Mononuclear cell (primary cell): ENCODE data around the gene IL1RAPL2. TPM values are rescaled to one million over a fixed set of nuclear protein-coding genes. Genes with fewer than 3 reads are reported as not detected.

Experiments
- H3K27me3 ChIP-seq: 2 replicates; pipeline ENCODE4 v1.6.0; 2011; ENCODE audit warnings: low read length, control low read depth; ENCODE audit not compliant: insufficient read depth
- H3K4me1 ChIP-seq: 2 replicates; pipeline ENCODE4 v1.5.1; 2011; ENCODE audit warnings: mild to moderate bottlenecking, low read length, control low read depth; ENCODE audit not compliant: insufficient read depth
- H3K4me3 ChIP-seq: 2 replicates; pipeline ENCODE4 v1.5.1; 2011; ENCODE audit warnings: mild to moderate bottlenecking, low read length, moderate library complexity
- H3K9me3 ChIP-seq: 2 replicates; pipeline ENCODE4 v1.5.1; 2011; ENCODE audit warnings: low read depth, mild to moderate bottlenecking, control low read depth, low read length
- total RNA-seq: library from RNA; depleted of rRNA; stranded (reverse); fragments of >200 nt; gene quantifications from one replicate; pipeline ENCODE4 v1.2.3, GENCODE V29; 2012

IL1RAPL2 gene
- total RNA-seq, 1 donor, result not detected

DNA sequence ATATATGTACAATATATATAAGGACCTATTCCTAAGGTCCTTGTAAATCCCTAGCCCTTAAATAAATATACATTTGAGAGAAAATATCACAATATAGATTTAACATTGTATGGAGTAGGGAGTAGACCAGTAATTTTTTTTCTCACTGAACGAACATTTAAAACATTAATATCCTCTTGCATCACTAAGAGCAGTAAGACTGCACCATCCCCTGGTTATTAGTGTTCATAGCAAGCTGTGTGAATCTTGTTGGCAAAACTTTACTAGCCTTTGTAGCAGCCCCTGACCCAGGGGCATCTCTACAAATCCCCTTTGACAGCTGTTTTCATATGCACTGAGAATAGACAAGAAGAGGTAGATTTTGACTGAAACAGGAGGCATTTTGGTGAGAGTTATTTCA, 146.5 kb downstream of the IL1RAPL2 start:
- H3K4me1 ChIP-seq, result no peaks in the 10 kb centered on the region
- H3K4me3 ChIP-seq, result no peak overlapping the region
- no peaks in the 10 kb centered on the region for H3K9me3 ChIP-seq
- no peaks in the 10 kb centered on the region for H3K27me3 ChIP-seq

- no peaks in the 10 kb centered on the region for H3K27me3 ChIP-seq
- H3K4me3 ChIP-seq, result no peak overlapping the region
- H3K9me3 ChIP-seq, result no peaks in the 10 kb centered on the region
- no peaks in the 10 kb centered on the region for H3K4me1 ChIP-seq
Measured at GRCh38 chrX:104721854-104722253, 155.9 kb downstream of the IL1RAPL2 start.

DNA sequence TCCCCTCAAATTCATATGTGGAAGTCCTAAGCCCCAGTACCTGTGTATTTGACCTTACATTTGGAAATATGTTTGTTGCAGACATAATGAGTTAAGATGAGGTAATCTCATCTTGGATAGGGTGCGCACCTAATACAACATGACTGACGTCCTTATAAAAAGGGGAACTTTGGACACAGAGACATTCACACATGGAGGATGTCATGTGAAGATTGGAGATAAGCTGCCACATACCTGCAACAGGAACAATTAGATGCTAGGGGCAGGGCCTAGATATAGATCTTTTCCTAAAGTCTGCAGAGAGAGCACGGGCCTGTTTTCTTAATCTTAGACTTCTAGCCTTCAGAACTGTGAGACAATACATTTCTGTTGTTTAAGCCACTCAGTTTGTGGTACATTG, 162.5 kb downstream of the IL1RAPL2 start:
- no peaks in the 10 kb centered on the region for H3K9me3 ChIP-seq
- no peaks in the 10 kb centered on the region for H3K4me1 ChIP-seq
- H3K4me3 ChIP-seq, result no peak overlapping the region
- no peaks in the 10 kb centered on the region for H3K27me3 ChIP-seq

DNA sequence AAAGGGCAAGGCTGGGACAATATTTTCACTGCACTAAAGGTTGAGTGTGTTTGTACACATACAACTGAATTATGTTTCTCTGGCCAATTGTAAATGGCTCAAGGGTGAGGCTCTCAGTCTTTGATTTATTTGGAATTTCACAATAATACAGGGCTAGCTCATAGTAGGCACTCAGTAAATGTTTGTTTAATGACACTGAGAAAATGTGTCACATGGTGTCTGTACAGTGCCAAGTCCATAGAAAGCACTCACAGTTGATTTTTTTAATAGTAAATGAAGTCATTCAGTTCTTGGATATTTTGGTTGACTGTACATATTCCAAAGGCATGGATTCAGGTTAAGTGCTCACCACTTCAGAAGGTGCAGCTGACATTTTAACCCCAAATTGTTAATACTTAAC, 176.4 kb downstream of the IL1RAPL2 start:
- H3K4me3 ChIP-seq, result no peak overlapping the region

GRCh38 chrX:104745152-104745551, 179.2 kb downstream of the IL1RAPL2 start:
- no peaks in the 10 kb centered on the region for H3K27me3 ChIP-seq
- H3K4me3 ChIP-seq, result no peak overlapping the region
- H3K4me1 ChIP-seq, result no peaks in the 10 kb centered on the region
- H3K9me3 ChIP-seq, result no peaks in the 10 kb centered on the region

More for the DNA sequence above, 176.4 kb downstream of the IL1RAPL2 start:
- Histone ChIP-seq H3K27me3 (no peaks in the 10 kb centered on the region), H3K4me1 (no peaks in the 10 kb centered on the region), H3K9me3 (no peaks in the 10 kb centered on the region)

GRCh38 chrX:104749951-104750610, 184.1 kb downstream of the IL1RAPL2 start:
- Histone ChIP-seq H3K4me3 (no peak overlapping the region), H3K27me3 (no peaks in the 10 kb centered on the region), H3K9me3 (no peaks in the 10 kb centered on the region), H3K4me1 (no peaks in the 10 kb centered on the region)

DNA sequence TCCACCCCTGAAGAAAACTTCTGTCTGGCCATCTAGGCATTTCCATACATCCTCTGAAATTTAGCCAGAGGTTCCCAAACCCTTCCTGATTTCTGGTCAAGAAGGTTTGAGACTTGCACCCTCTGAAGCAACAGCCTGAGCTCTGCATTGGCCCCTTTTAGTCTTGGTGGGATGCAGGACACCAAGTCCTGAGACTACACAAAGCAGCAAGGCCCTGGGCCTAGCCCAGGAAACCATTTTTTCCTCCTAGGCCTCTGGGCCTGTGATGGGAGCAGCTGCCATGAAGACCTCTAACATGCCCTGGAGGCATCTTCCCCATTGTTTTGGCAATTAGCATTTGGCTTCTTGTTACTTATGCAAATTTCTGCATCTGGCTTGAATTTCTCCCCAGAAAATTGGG, 196.6 kb downstream of the IL1RAPL2 start:
- Histone ChIP-seq H3K9me3 (no peaks in the 10 kb centered on the region), H3K27me3 (no peaks in the 10 kb centered on the region), H3K4me1 (no peaks in the 10 kb centered on the region), H3K4me3 (no peak overlapping the region)

DNA sequence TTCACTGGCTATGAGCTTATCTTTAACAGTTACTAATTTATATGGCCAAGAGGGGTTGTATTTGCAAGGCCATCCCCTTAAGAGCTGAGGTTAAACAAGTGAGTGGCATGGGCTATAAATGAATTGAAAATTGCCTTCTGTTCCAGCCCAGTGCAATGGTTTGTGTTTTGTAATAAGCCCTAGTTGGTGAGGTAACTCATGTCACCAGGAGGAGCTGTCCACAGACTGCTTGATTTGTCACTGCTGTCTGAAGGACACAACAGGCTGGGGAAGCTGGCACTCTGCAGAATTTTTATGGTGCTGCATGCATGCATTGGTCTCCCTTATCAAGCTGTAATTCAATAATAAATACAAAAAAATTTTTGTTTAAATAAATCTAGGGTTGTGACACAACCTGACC, 223.8 kb downstream of the IL1RAPL2 start:
- Histone ChIP-seq H3K27me3 (no peaks in the 10 kb centered on the region), H3K9me3 (no peaks in the 10 kb centered on the region), H3K4me1 (no peaks in the 10 kb centered on the region)

GRCh38 chrX:104795804-104796203, 229.8 kb downstream of the IL1RAPL2 start:
- H3K4me3 ChIP-seq, result no peak overlapping the region
- no peaks in the 10 kb centered on the region for H3K27me3 ChIP-seq
- no peaks in the 10 kb centered on the region for H3K9me3 ChIP-seq
- no peaks in the 10 kb centered on the region for H3K4me1 ChIP-seq

More for the DNA sequence above, 223.8 kb downstream of the IL1RAPL2 start:
- H3K4me3 ChIP-seq, result no peak overlapping the region

DNA sequence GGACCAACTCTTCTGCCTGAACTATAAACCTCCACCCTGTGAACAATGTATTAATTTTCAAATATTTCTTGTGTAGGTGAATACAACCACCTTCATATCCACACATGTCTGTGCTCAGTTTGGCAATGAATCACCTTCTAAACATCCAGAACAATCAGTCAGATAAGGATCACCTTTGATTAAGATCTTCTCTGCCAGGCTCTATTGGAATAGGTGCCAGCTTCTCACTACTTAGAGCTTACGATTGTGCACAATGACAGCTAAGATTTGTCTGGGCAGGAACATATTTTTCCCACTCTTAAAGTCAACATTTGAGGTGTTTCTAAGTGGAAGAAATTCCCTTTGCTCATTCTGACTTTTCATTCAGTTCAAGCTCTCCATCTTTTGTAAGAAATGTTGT, 237.2 kb downstream of the IL1RAPL2 start:
- H3K27me3 ChIP-seq, result no peaks in the 10 kb centered on the region
- H3K4me1 ChIP-seq, result no peaks in the 10 kb centered on the region
- no peak overlapping the region for H3K4me3 ChIP-seq
- no peaks in the 10 kb centered on the region for H3K9me3 ChIP-seq

GRCh38 chrX:104806346-104806745, 240.3 kb downstream of the IL1RAPL2 start:
- no peaks in the 10 kb centered on the region for H3K4me1 ChIP-seq
- no peak overlapping the region for H3K4me3 ChIP-seq
- no peaks in the 10 kb centered on the region for H3K27me3 ChIP-seq
- no peaks in the 10 kb centered on the region for H3K9me3 ChIP-seq

DNA sequence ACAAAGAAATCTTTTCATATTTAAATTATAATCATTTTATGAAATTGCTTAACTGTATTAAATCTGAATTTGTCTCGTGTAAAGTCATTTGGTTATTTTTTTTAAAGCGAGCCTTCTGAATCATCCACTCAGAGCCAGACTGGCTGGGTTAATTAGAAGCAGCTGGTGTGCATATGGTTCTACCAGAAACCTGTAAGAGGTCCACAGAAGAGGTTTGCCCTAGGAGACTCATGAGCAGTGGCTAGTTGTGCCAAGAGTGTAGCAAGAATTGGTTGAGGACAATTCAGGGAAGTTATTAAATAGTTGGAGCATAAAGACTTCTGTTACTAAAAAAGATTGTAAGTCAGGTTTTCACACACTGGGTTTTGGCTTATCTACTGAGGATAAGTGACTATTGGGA, 267.4 kb downstream of the IL1RAPL2 start:
- Histone ChIP-seq H3K27me3 (no peaks in the 10 kb centered on the region), H3K9me3 (no peaks in the 10 kb centered on the region), H3K4me1 (no peaks in the 10 kb centered on the region), H3K4me3 (no peak overlapping the region)

GRCh38 chrX:104842646-104843045, 276.6 kb downstream of the IL1RAPL2 start:
- Histone ChIP-seq H3K9me3 (no peaks in the 10 kb centered on the region), H3K4me1 (no peaks in the 10 kb centered on the region), H3K27me3 (no peaks in the 10 kb centered on the region), H3K4me3 (no peak overlapping the region)

DNA sequence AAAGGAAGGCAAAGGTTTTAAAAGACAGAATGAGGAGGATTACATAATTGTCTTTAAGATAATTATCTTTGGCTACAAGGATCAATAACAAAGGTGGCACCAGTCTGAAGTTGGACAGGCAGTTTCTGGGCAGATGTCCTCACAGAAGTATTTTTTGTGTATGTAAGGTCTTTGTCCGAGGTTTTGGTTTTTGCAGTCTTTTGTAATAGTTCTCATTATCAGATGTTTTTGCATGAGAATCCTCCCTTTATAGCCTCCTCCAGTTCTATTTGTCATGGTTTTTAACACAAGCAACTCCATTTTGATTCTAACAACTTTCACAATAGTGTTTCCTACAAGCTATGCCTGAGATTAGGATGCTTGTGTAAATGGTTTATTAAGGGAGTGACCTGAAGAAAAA, 286.2 kb downstream of the IL1RAPL2 start:
- Histone ChIP-seq H3K27me3 (no peaks in the 10 kb centered on the region), H3K9me3 (no peaks in the 10 kb centered on the region), H3K4me3 (no peak overlapping the region), H3K4me1 (no peaks in the 10 kb centered on the region)

- Histone ChIP-seq H3K4me1 (no peaks in the 10 kb centered on the region), H3K27me3 (no peaks in the 10 kb centered on the region), H3K4me3 (no peak overlapping the region), H3K9me3 (no peaks in the 10 kb centered on the region)
Measured at GRCh38 chrX:104854188-104854587, 288.2 kb downstream of the IL1RAPL2 start.

GRCh38 chrX:104854790-104855340, 288.9 kb downstream of the IL1RAPL2 start:
- H3K9me3 ChIP-seq, result no peaks in the 10 kb centered on the region
- no peaks in the 10 kb centered on the region for H3K4me1 ChIP-seq
- no peak overlapping the region for H3K4me3 ChIP-seq
- no peaks in the 10 kb centered on the region for H3K27me3 ChIP-seq
